GM19467 (cell line): ENCODE data around the gene ZMIZ2.
A peak's percentile ranks its signal among the peaks of the same experiment; 100 is the strongest.

ENCODE experiments used
- ATAC-seq: cut with Tn5 transposase; IDR thresholded peaks from one replicate; pipeline ENCODE4 v1.9.1; 2021; ENCODE audit warnings: mild to moderate bottlenecking, moderate library complexity; ENCODE audit not compliant: unreplicated experiment

The ZMIZ2 gene

GRCh38 chr7:44755698-44756627 is 7.3 kb downstream of the ZMIZ2 start:
- ATAC-seq, result no peak

GRCh38 chr7:44756904-44757303 is 8.3 kb downstream of the ZMIZ2 start:
- ATAC-seq, result no peak

DNA sequence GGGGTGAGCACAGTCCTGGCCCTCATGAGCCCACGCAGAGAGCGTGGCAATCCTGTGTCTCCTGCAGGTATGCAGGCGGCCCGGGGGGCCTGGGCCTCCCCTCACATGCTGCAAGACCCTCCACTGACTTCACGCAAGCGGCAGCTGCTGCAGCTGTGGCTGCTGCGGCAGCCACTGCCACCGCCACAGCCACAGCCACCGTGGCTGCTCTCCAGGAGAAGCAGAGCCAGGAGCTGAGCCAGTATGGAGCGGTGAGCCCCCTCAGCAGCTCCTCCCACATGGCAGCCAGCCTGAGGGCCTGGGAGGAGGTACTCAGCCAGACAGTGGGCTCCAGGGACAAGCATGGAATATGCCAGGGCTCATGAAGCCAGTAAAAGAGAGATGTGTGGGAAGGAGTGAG is 8.7 kb downstream of the ZMIZ2 start:
- ATAC-seq, result no peak

- ATAC-seq, result no peak
Measured at GRCh38 chr7:44757739-44758138, 9.1 kb downstream of the ZMIZ2 start.

DNA sequence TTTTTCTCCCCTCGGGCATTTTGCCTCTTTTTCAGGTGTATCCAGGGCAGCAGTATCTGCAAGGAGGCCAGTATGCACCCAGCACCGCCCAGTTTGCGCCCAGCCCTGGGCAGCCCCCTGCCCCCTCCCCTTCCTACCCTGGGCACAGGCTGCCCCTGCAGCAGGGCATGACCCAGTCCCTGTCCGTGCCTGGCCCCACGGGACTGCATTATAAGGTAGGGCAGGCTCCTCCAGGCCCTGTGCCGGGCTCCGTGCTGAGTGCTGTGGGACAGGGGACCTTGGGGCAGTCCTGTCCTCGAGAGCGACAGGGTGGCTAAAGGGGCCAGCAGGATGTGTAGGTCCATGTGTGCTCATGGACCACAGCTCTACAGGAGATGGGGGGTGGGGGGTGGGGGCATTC is 10.6 kb downstream of the ZMIZ2 start:
- no peak for ATAC-seq

DNA sequence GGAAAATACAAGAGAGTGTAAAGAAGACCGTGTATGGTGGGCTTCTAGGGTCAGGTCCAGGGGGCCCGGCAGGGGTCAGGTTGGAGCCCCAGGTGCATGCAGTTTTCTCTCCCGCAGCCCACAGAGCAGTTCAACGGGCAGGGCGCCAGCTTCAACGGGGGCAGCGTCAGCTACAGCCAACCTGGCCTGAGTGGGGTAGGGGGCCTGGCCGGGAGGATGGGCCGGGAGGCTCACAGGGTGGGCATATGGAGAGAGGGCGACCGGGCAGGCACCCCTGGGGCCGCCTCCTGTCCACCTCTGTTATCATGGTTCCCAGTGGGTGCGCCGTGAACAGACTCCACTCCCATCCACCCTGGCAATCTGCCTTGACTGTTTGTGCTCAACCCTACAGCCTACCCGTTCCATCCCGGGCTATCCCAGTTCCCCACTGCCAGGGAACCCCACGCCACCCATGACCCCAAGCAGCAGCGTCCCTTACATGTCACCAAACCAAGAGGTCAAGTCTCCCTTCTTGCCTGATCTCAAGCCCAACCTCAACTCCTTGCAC is 11.5 kb downstream of the ZMIZ2 start:
- no peak for ATAC-seq

DNA sequence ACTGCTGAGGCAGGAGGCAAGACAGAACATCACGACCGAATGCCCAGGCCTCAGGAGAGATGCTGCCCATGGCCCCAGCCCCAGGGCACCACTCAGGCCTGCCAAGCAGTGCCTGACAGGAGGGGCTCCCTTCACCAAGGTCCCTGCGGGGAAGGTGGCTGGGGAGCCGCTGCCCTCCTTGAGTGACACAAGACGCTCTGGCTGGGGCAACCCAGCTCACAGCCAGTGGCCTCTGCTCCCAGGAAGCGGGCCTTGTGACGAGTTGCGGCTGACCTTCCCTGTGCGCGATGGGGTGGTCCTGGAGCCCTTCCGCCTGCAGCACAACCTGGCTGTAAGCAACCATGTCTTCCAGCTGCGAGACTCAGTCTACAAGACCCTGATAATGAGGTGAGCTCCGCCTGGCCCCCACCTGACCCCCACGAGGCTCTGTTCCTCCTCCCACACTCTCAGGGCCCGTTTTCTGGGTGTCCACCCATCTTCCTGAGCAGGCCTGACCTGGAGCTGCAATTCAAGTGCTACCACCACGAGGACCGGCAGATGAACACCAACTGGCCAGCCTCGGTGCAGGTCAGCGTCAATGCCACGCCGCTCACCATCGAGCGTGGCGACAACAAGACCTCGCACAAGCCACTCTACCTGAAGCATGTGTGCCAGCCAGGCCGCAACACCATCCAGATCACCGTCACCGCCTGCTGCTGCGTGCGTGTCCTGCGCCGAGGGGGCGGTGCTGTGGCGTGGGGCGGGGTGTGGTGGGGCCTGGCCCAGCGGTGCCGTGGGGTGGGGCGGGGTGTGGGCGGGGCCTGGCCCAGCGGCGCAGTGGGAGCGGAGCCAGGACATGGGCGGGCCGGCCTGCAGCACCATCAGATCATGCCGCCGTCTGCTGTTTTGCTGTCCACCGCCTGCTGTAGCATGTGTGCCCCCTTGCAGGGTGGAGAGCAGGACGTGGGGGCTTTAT is 12.8 kb downstream of the ZMIZ2 start:
- ATAC-seq, result no peak

GRCh38 chr7:44762300-44762699 is 13.7 kb downstream of the ZMIZ2 start:
- ATAC-seq, result no peak

DNA sequence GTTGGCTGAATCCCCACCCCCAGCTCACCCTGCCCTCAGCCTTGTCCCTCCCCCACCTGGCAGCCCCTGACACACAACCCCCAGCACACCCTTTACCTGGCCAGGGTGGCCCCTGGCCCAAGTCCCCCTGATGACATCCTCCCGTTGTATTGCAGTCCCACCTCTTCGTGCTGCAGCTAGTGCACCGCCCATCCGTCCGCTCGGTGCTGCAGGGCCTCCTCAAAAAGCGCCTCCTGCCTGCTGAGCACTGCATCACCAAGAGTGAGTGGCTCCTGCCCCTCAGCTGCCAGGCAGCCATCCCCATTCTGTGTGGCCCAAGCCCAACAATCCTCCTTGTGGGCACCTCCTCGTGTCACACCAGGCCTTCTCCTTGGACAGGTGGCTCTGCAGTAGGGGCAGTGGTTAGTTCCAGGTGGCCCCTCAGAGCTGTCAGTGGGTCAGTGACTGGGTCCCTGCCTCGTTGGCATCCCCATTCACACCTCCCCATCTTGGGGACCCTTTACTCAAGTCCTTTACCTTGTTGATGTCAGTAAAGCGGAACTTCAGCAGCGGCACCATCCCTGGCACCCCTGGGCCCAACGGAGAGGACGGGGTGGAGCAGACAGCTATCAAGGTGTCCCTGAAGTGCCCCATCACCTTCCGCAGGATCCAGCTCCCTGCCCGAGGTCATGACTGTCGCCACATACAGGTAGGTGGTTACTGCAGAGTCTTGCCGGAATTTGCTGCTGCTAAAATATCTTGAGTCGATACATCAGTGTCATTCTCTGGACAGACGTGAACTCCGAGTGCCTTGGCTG is 14.3 kb downstream of the ZMIZ2 start:
- ATAC-seq, result no peak

- ATAC-seq, result no peak
Measured at GRCh38 chr7:44764081-44764480, 15.4 kb downstream of the ZMIZ2 start.

DNA sequence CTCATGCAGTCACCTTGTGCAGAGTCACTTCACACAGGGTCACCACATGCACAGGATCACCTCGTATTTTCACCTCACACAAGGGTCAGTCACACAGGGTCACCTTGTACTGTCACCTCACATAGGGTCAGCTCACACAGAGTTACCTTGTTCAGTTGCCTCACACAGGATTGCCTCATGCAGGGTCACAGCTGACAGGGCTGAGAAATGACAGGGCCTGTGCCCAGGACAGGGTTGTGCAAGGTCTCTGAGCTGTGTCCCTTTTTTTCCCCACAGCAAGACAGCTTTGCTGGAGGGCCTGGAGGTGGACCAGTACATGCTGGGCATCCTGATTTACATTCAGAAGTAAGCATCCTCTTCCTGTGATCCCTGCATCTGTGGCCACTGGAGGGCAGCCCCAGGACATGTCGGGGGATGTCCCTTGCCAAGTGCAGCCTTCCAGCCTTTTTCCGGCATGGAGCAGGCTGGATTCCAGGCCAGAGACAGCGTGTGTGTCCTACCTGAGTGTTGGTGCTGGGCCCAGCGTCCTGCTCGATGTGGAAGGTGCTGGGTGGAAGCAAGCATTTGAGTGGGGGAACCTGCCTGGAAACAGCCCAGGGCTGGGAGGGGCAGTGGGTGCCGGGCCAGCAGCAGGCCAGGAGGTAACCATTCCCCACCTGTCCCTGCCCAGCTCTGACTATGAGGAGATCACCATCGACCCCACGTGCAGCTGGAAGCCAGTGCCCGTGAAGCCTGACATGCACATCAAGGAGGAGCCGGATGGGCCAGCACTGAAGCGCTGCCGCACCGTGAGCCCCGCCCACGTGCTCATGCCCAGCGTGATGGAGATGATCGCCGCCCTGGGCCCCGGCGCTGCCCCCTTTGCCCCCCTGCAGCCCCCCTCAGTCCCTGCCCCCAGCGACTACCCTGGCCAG is 16.3 kb downstream of the ZMIZ2 start:
- ATAC-seq, result no peak

GRCh38 chr7:44765579-44766415 is 17.1 kb downstream of the ZMIZ2 start:
- ATAC-seq, result no peak

- ATAC-seq, result no peak
Measured at GRCh38 chr7:44766416-44766801, 17.8 kb downstream of the ZMIZ2 start.

- ATAC-seq, result no peak
Measured at GRCh38 chr7:44767134-44767911, 18.7 kb downstream of the ZMIZ2 start.

GRCh38 chr7:44767912-44768627 is 19.4 kb downstream of the ZMIZ2 start:
- ATAC-seq, result peak; percentile 60

DNA sequence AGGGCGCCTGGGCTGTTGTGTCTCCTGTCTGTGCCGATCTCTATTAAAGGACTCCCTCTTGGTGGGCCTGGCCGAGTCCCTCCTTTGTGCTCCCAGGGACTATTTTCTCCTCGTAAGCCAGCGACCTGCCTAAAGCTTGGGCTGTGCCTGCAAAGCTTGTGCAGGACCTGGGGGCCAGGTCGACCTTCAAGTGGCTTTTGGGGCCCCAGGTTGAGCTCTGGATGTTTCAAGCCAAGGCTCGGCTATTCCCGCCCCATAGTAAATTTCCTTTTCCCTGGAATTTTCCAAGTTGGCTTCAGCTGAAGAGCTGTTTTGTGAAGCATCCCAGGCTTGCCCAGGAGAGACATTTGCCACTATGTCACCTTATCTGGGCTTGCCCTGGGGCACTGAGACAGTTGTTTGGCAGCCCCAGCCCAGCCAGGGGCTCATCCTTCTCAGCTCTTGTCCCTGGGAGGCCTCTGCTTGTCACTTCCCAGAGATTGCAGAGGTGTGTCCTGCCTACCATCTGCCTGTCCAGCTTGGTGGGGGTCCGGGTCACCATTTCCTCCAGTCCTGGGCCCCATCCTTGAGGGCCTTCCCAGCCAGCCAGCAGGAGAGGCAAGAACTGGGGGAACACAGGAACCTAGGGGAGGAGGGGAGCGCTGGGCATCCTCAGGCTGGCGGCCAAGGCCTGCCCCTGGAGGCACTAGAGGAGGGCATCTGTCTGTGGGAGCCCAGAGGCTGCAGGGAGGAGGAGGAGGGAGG is 20.2 kb downstream of the ZMIZ2 start:
- peak; percentile 14 for ATAC-seq

GRCh38 chr7:44769376-44769775 is 20.7 kb downstream of the ZMIZ2 start:
- ATAC-seq, result no peak
